Astrocyte (in vitro differentiated cells and primary cell): ENCODE results near the gene BACH2. TPM values are rescaled to one million over a fixed set of nuclear protein-coding genes. Genes with fewer than 3 reads are reported as not detected.

Experiments used
- DNase-seq: peaks from one replicate; pipeline ENCODE4 v3.0.0-alpha.2; 2010; ENCODE audit warnings: low read depth
- FAIRE-seq: peaks from 2 replicates; lab custom pipeline; 2011; peaks lifted over from hg19 to GRCh38; lab: Jason Lieb, UNC
- H2AFZ ChIP-seq: 2 replicates; pipeline ENCODE4 v1.6.0; 2012; ENCODE audit warnings: low read depth, low read length, inconsistent platforms
- H3K27ac ChIP-seq: 2 replicates; pipeline ENCODE4 v1.5.1; 2011; ENCODE audit warnings: low read depth, low read length, inconsistent platforms
- H3K27me3 ChIP-seq: 2 replicates; pipeline ENCODE4 v1.6.0; 2011; ENCODE audit warnings: low read length, inconsistent platforms; ENCODE audit not compliant: insufficient read depth
- H3K36me3 ChIP-seq: 2 replicates; pipeline ENCODE4 v1.5.1; 2011; ENCODE audit warnings: low read length, inconsistent platforms; ENCODE audit not compliant: insufficient read depth
- H3K4me1 ChIP-seq: 2 replicates; pipeline ENCODE4 v1.5.1; 2011; ENCODE audit warnings: low read length, inconsistent platforms; ENCODE audit not compliant: insufficient read depth
- H3K4me2 ChIP-seq: 2 replicates; pipeline ENCODE4 v1.6.0; 2012; ENCODE audit warnings: low read length, inconsistent platforms
- H3K4me3 ChIP-seq: 2 replicates; pipeline ENCODE4 v1.5.1; 2011; ENCODE audit warnings: low read depth, mild to moderate bottlenecking, low read length, inconsistent platforms; ENCODE audit not compliant: insufficient read depth
- H3K79me2 ChIP-seq: 2 replicates; pipeline ENCODE4 v1.6.0; 2012; ENCODE audit warnings: mild to moderate bottlenecking, low read length, inconsistent platforms; ENCODE audit not compliant: insufficient read depth
- H3K9ac ChIP-seq: 2 replicates; pipeline ENCODE4 v1.6.0; 2012; ENCODE audit warnings: mild to moderate bottlenecking, low read length, inconsistent platforms
- H3K9me3 ChIP-seq: 2 replicates; pipeline ENCODE4 v1.5.1; 2012; ENCODE audit warnings: low read depth, mild to moderate bottlenecking, low read length, inconsistent platforms; ENCODE audit not compliant: insufficient read depth
- H4K20me1 ChIP-seq: 2 replicates; pipeline ENCODE4 v1.6.0; 2012; ENCODE audit warnings: low read length, inconsistent platforms; ENCODE audit not compliant: insufficient read depth
- H3K27ac Mint-ChIP-seq: one replicate; pipeline ENCODE4 v1.8.0; 2021; ENCODE audit warnings: mild to moderate bottlenecking, mixed read lengths; ENCODE audit not compliant: unreplicated experiment
- H3K27me3 Mint-ChIP-seq: one replicate; pipeline ENCODE4 v1.8.0; 2021; ENCODE audit warnings: low read depth, mixed read lengths; ENCODE audit not compliant: unreplicated experiment
- H3K36me3 Mint-ChIP-seq: one replicate; pipeline ENCODE4 v1.8.0; 2021; ENCODE audit warnings: low read depth, mixed read lengths; ENCODE audit not compliant: unreplicated experiment
- H3K4me1 Mint-ChIP-seq: one replicate; pipeline ENCODE4 v1.8.0; 2021; ENCODE audit warnings: low read depth, mixed read lengths; ENCODE audit not compliant: unreplicated experiment
- H3K4me3 Mint-ChIP-seq: one replicate; pipeline ENCODE4 v1.8.0; 2021; ENCODE audit warnings: mild to moderate bottlenecking, moderate library complexity, mixed read lengths; ENCODE audit not compliant: unreplicated experiment
- H3K9me3 Mint-ChIP-seq: one replicate; pipeline ENCODE4 v1.8.0; 2021; ENCODE audit warnings: mild to moderate bottlenecking, mixed read lengths; ENCODE audit not compliant: unreplicated experiment
- EZH2 ChIP-seq: IDR thresholded peaks from 2 replicates; pipeline ENCODE4 v1.6.1; 2012; ENCODE audit warnings: mild to moderate bottlenecking, low read length, inconsistent platforms; ENCODE audit not compliant: insufficient read depth
- total RNA-seq: library from RNA; stranded (reverse); gene quantifications from 2 replicates; pipeline ENCODE4 v1.2.1, GENCODE V29; 2021
- TF ChIP-seq, protein P1 (sequence below): IDR thresholded peaks from 2 replicates; pipeline ENCODE4 v1.5.1; 2011; ENCODE audit warnings: low read depth, mild to moderate bottlenecking, inconsistent platforms, low read length, moderate library complexity; ENCODE audit not compliant: insufficient read depth

The BACH2 gene
- total RNA-seq, 1 donor from 2014 or later: 17.5 TPM

GRCh38 chr6:89965441-89966227 is 331.0 kb downstream of the BACH2 start:
- no peak overlapping the region for H3K27ac ChIP-seq
- H3K27me3 Mint-ChIP-seq: peaks cover 1% of the 10 kb centered on the region
- FAIRE-seq (no peak), DNase-seq (no peak)
- H3K4me1 ChIP-seq: peaks cover 1% of the 10 kb centered on the region
- no peak overlapping the region for H3K4me2 ChIP-seq
- H2AFZ ChIP-seq: no peak overlapping the region
- no peak for TF ChIP-seq EZH2
- TF ChIP-seq, protein P1, sequence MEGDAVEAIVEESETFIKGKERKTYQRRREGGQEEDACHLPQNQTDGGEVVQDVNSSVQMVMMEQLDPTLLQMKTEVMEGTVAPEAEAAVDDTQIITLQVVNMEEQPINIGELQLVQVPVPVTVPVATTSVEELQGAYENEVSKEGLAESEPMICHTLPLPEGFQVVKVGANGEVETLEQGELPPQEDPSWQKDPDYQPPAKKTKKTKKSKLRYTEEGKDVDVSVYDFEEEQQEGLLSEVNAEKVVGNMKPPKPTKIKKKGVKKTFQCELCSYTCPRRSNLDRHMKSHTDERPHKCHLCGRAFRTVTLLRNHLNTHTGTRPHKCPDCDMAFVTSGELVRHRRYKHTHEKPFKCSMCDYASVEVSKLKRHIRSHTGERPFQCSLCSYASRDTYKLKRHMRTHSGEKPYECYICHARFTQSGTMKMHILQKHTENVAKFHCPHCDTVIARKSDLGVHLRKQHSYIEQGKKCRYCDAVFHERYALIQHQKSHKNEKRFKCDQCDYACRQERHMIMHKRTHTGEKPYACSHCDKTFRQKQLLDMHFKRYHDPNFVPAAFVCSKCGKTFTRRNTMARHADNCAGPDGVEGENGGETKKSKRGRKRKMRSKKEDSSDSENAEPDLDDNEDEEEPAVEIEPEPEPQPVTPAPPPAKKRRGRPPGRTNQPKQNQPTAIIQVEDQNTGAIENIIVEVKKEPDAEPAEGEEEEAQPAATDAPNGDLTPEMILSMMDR: no peak
- H3K4me3 Mint-ChIP-seq: no peak overlapping the region
- H3K36me3 Mint-ChIP-seq: no peaks in the 10 kb centered on the region
- H3K4me3 ChIP-seq: no peak overlapping the region
- H3K27me3 ChIP-seq: no peaks in the 10 kb centered on the region
- H3K27ac Mint-ChIP-seq: no peak overlapping the region
- no peaks in the 10 kb centered on the region for H3K9me3 Mint-ChIP-seq
- no peaks in the 10 kb centered on the region for H3K79me2 ChIP-seq
- no peaks in the 10 kb centered on the region for H3K36me3 ChIP-seq
- no peaks in the 10 kb centered on the region for H3K9me3 ChIP-seq
- H4K20me1 ChIP-seq: no peaks in the 10 kb centered on the region
- no peaks in the 10 kb centered on the region for H3K4me1 Mint-ChIP-seq
- no peak overlapping the region for H3K9ac ChIP-seq

DNA sequence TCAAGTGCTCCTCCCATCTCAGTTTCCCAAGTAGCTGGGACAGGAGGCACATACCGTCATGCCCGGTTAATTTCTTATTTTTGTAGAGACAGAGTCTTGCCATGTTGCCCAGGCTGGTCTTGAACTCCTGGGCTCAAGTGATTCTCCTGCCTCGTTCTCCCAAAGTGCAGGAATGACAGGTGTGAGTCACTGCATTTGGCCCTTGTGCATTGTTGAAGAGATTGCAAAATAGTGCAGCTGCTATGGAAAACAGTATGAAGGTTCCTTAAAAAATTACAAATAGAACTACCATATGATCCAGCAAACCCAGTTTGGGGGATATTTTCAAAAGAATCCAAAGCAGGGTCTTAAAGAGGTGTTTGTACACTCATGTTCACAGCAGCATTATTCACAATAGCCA is 333.3 kb downstream of the BACH2 start:
- H3K9me3 Mint-ChIP-seq: no peaks in the 10 kb centered on the region
- H3K9me3 ChIP-seq: no peaks in the 10 kb centered on the region
- no peaks in the 10 kb centered on the region for H3K79me2 ChIP-seq
- TF ChIP-seq, protein P1: no peak
- TF ChIP-seq EZH2: no peak
- no peak for FAIRE-seq
- peaks cover 1% of the 10 kb centered on the region for H3K27me3 Mint-ChIP-seq
- no peaks in the 10 kb centered on the region for H3K36me3 Mint-ChIP-seq
- H3K4me1 ChIP-seq: no peaks in the 10 kb centered on the region
- no peak overlapping the region for H3K4me3 ChIP-seq
- H3K4me1 Mint-ChIP-seq: no peaks in the 10 kb centered on the region
- no peaks in the 10 kb centered on the region for H4K20me1 ChIP-seq
- no peak overlapping the region for H3K4me2 ChIP-seq
- no peak overlapping the region for H3K4me3 Mint-ChIP-seq
- no peak overlapping the region for H2AFZ ChIP-seq
- no peak overlapping the region for H3K9ac ChIP-seq
- no peak for DNase-seq
- no peak overlapping the region for H3K27ac ChIP-seq
- H3K27me3 ChIP-seq: no peaks in the 10 kb centered on the region
- H3K27ac Mint-ChIP-seq: no peak overlapping the region
- H3K36me3 ChIP-seq: no peaks in the 10 kb centered on the region

GRCh38 chr6:89961481-89961880 is 335.2 kb downstream of the BACH2 start:
- H3K9ac ChIP-seq: no peak overlapping the region
- FAIRE-seq: no peak

More at GRCh38 chr6:89961481-89961880, 335.2 kb downstream of the BACH2 start:
- no peak overlapping the region for H2AFZ ChIP-seq
- no peak overlapping the region for H3K4me2 ChIP-seq
- Mint-ChIP-seq H3K27me3 (no peaks in the 10 kb centered on the region), H3K27ac (no peak overlapping the region), H3K36me3 (no peaks in the 10 kb centered on the region), H3K4me1 (no peaks in the 10 kb centered on the region), H3K4me3 (no peak overlapping the region), H3K9me3 (no peaks in the 10 kb centered on the region)
- no peaks in the 10 kb centered on the region for H3K27me3 ChIP-seq
- no peaks in the 10 kb centered on the region for H3K79me2 ChIP-seq
- H3K27ac ChIP-seq: no peak overlapping the region
- no peak for DNase-seq
- no peak for TF ChIP-seq EZH2
- no peaks in the 10 kb centered on the region for H4K20me1 ChIP-seq
- H3K4me1 ChIP-seq: no peaks in the 10 kb centered on the region
- H3K4me3 ChIP-seq: no peak overlapping the region
- no peaks in the 10 kb centered on the region for H3K9me3 ChIP-seq
- no peaks in the 10 kb centered on the region for H3K36me3 ChIP-seq
